ENCODE measurements around the gene KLHDC7A.
"Not testable (repeated sequence)": the region's sequence is repeated elsewhere in the genome, so short reads cannot be mapped to it uniquely, and the experiment has no call there.

Gene KLHDC7A

GRCh38 chr1:18447509-18448220 lies 33.1 kb upstream of the KLHDC7A start:
- DNase-seq (ENCODE audit: low spot score) = no peak
- in situ Hi-C loops (cut with MboI; ENCODE audit: low pct_unique_long_range_greater_than_20kb, low sequenced_read_pairs, unreplicated experiment) = no loop called here
- no peak for TF ChIP-seq CTCF (IDR thresholded peaks at IDR 0.05; ENCODE audit: extremely low read depth, insufficient read depth, missing control alignments)

DNA sequence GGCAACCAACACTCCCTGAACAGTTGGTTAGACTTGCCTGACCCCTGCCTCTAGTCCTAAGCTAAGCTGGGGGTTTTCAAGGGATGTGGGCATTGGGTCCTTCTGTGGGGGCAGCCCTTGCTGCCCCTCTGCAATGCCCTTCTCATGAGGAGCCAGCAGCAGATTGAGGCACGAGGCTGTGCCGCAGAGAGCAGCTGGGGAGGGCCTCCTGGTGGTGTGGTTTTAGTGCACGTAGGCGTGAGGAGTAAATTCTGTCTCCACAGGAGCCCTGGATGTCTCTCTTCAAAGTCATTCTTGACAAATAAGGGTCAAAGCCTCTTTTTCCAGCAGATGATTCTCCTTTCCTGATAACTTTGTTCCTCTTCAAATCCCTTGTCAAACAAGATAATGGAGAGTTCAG lies 31.8 kb upstream of the KLHDC7A start:
- no peak for DNase-seq (ENCODE audit: low spot score)
- TF ChIP-seq CTCF (IDR thresholded peaks at IDR 0.05; ENCODE audit: extremely low read depth, insufficient read depth, missing control alignments) = no peak
- in situ Hi-C loops (cut with MboI; ENCODE audit: low pct_unique_long_range_greater_than_20kb, low sequenced_read_pairs, unreplicated experiment) = no loop called here

GRCh38 chr1:18452550-18452949 lies 28.2 kb upstream of the KLHDC7A start:
- TF ChIP-seq CTCF (IDR thresholded peaks at IDR 0.05; ENCODE audit: extremely low read depth, insufficient read depth, missing control alignments) = no peak
- DNase-seq (ENCODE audit: low spot score) = peak; percentile 50

DNA sequence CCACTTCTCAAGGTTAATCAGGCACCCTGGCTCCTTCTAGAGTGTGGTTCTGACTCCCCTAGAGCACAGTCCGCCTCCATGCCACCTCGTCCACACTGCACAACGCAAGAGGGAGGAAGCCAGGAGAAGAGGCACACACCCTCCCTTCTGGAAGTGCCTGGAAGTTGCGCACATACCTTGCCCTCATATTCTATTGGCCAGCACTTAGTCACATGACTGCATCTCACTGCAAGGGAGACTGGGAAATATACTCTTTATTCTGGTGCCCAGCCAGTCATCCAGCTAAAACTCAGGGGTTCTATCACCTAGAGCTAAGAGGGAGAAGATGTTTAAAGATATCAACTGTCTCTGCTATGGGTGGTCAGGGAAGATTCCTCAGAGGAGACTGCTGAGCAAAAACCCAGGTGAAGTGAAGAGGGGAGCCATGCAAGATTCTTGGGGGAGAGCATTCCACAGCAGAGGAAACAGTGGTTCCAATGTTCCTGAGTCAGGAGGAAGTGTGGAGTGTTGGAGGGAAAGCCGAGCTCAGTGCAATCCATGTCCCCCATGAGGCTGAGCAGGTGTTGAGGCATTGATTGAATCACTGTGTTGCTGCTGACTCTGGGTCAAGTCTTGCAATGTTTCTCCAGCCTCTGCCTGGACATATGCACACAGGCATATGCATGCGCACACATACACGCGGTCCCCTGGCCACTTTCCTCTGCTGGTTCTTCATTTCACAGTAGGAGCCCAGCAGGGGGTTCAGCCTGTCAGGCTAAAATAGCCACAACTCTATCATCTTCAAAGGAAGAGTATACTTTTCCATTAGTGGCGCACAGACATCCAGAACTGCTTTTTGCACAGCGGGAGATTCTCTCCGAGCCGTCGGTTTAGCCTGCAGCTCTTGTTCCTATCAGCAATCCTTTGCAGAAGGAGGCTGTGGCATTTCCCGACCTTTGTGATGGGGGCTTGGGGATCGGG lies 22.3 kb upstream of the KLHDC7A start:
- in situ Hi-C loops (cut with MboI; ENCODE audit: low pct_unique_long_range_greater_than_20kb, low sequenced_read_pairs, unreplicated experiment) = no loop called here

More at GRCh38 chr1:18452550-18452949, 28.2 kb upstream of the KLHDC7A start:
- in situ Hi-C loops (cut with MboI; ENCODE audit: low pct_unique_long_range_greater_than_20kb, low sequenced_read_pairs, unreplicated experiment) = no loop called here

DNA sequence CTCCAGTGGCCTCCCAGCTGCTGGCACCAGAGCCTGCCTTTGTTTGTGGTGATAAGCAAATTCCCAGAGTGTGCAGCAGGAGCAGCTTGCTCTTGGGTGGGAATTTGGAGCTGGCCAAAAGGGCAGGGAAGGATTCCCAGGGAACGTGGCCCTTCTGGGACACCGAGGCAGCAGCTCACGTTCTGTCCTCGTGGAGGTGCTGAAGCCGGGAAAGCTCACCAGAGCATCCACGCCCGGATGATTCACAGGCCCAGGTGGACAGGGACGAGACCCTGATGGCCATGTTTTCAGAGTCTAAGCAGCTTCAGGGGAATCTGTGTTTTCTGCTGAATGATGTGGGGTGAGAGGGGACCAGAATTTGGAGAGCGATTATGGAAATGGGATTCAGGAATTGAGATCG lies 19.1 kb upstream of the KLHDC7A start:
- in situ Hi-C loops (cut with MboI; ENCODE audit: low pct_unique_long_range_greater_than_20kb, low sequenced_read_pairs, unreplicated experiment) = no loop called here
- no peak for DNase-seq (ENCODE audit: low spot score)
- no peak for TF ChIP-seq CTCF (IDR thresholded peaks at IDR 0.05; ENCODE audit: extremely low read depth, insufficient read depth, missing control alignments)

More for the DNA sequence above, 22.3 kb upstream of the KLHDC7A start:
- DNase-seq (ENCODE audit: low spot score) = no peak
- no peak for TF ChIP-seq CTCF (IDR thresholded peaks at IDR 0.05; ENCODE audit: extremely low read depth, insufficient read depth, missing control alignments)

- in situ Hi-C loops (cut with MboI; ENCODE audit: low pct_unique_long_range_greater_than_20kb, low sequenced_read_pairs, unreplicated experiment); DNase-seq (ENCODE audit: low spot score): not testable (repeated sequence)
These were observed 18.2 kb upstream of the KLHDC7A start for GRCh38 chr1:18462517-18462916.

GRCh38 chr1:18463063-18463462 lies 17.7 kb upstream of the KLHDC7A start:
- no peak for TF ChIP-seq CTCF (IDR thresholded peaks at IDR 0.05; ENCODE audit: extremely low read depth, insufficient read depth, missing control alignments)
- in situ Hi-C loops (cut with MboI; ENCODE audit: low pct_unique_long_range_greater_than_20kb, low sequenced_read_pairs, unreplicated experiment) = no loop called here
- no peak for DNase-seq (ENCODE audit: low spot score)

All from GM13977 (cell line).